ENCODE data around the gene ERI3.

ERI3 gene

GRCh38 chr1:44354840-44355581 lies at the start of gene ERI3:
Gene ERI3, minus strand, starts transcription at chr1:44355257. Its CDS starts 231 bp downstream, at chr1:44355026.
- DNase-seq, result peak; percentile 95 to 96

- no peak for DNase-seq
Measured at GRCh38 chr1:44401256-44402228, 46.5 kb upstream of the ERI3 start.

DNA sequence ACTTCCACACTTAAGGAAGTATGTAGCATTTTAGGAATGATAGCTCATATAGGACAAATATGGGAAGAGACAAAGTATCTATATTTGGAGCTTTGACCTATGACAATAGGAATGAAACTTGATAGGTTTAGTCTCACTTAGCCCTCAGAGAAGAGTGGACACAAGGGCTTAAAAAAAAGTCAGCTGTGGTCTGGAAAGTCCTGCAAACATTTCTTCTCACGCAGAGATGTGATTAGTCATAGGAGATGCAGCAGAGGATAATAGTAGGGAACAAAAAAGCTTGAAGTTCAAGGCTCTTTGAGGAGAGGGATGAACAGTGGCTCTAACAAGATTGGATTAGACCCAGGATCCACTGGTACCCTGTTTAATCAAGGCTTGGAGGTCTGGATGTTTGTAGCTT lies 35.2 kb upstream of the ERI3 start:
- no peak for DNase-seq

DNA sequence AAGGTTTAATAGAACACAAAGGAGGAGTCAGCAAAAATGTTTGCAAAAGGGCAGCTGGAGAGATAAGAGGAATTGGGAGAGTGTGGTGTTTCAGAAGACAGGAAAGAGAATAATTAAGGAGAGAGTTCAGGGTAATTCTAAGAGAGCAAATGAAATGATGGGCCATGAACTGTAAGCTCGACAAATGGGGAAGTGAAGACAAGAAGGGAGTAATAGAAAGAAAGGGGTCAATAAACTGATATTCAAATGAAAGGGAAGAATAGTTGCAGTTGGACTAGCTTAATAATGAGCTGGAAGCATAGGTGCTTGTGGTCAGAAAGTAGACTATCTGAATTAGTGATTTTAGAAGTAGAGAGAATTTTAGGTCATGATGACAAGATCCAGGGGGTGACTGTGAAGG lies 34.4 kb upstream of the ERI3 start:
- no peak for DNase-seq

GRCh38 chr1:44388551-44388950 lies 33.5 kb upstream of the ERI3 start:
- no peak for DNase-seq

- no peak for DNase-seq
Measured at GRCh38 chr1:44380666-44381177, 25.7 kb upstream of the ERI3 start.

DNA sequence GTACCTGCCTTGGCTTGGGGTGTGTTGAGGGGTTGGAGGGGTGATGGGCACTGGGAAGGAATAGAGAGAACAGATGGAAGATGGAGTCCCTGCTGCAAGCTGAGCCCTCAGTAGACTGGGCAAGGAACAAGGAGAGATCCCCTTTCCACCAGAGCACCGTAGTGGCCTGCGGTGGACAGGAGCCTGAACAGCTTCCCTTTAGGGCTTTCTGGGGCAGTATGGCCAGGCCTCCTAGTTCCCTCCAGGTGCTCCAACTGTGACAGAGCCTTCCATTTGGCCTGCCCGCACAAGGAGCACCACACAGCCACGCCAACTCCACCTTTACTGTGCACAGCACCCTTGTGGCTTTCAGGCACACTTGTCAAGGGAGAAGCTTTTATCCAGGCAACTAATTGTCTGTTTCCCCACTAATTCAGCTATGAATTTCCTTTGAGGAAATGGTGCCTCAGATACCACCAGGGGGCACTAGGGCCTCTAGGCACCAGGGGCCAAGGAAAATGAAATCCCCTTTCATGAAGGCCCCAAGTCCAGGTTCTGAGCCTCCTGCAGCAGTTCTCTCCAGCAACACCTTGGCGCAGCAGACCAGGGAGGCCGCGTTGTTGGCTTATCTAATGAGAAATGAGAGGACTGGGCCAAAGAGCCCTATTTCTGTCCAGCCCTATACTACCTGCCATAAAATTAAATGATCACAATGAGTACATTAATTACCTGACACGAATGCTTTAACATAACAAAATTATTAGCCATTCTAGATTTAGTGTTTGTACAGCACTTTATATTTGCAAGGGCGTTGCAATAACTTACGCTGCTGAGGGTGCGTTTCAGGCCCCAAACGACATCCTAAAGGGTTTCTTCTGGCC lies 23.1 kb upstream of the ERI3 start:
- DNase-seq, result peak; percentile 22 to 38

DNA sequence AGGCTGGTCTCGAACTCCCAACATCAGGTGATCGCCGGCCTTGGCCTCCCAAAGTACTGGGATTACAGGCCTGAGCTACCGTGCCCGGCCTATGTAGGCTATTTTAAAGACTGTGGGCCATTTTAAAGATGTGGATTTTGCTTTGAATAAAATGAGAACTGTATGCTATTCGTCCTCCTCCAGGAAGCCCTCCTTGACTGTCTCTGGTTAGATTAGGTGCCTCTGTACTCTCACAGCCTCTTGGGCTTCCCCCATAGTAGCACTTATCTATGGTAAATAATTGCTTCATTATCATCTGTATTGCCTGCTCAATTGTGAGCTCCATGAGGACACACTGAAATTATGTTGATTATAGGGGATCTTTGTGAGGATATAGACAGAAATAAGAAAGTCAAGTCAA lies 20.5 kb upstream of the ERI3 start:
- DNase-seq, result no peak

GRCh38 chr1:44371206-44371605 lies 16.1 kb upstream of the ERI3 start:
- no peak for DNase-seq

DNA sequence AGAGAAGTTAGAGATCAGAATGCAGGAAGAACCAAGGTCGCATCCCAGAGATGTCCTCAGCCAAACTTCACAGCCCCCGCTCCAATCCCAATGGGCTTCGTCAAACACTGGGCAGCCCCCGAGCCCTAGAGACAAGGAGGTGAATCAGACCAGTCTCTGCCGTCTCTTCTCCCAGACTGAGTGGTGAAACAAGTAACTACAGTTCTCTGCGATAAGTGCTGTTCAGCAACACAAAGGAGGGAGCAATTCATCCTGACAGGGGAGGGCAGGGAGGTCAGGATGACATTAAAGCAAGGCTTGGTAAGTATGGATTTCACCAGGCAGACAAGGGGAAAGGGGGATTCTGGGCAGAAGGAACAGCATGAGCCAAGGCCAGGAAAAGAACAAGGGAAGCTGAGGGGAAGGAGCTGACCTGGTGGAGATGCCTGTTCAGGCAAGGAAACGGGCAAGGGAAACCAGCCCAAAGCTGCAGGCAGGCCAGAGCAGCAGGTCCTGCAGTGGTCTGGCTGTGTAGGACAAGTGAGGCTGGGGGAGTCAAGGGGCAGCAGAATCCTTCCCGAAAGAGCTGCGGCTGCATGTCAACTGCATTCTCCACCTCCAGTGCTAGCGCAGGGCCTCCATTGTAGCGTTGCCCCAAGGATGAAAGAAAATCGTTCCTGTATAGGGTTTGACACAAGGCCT lies 13.6 kb upstream of the ERI3 start:
- no peak for DNase-seq

GRCh38 chr1:44367944-44368343 lies 12.9 kb upstream of the ERI3 start:
- no peak for DNase-seq

- no peak for DNase-seq
Measured at GRCh38 chr1:44366371-44366975, 11.4 kb upstream of the ERI3 start.

DNA sequence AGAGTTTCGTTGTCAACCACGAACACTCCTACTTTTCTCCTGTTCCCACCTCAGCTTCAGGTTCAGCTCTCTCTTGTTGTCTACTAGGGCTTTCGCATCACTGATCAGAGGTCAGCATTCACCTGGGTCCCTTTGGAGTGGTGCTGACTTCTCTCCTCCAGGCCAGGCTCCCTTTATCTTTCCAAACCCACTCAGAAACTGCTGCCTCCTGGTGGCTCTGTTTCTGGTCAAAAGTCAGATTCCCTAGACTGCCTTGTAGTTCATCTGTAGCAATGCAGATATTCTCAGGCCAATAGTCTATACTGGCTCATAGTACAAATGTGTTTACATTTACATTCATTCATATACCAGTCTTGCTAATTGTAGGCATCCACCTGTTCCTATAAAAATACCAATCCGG lies 6.4 kb upstream of the ERI3 start:
- DNase-seq, result no peak

- DNase-seq, result no peak
Measured at GRCh38 chr1:44359234-44359935, 4.3 kb upstream of the ERI3 start.

DNA sequence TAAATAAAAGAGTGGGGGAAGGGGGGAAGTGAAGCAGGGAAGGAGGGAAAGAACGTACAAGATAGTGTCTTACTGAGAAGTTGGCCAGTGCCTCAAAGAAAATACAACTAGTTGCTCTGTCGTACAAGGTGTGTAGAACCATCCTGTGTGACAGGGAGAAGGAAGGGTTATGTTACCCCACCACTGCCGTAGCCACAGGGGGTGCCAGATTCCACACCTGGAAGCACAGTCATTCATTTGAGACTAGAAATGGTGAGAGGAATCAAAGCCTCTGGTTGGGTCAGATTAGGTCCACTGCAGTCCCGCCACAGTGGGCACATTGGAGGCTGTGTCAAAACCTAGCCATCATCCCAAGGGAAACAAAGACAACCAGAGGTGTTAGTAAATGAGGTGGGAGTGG lies 2.7 kb upstream of the ERI3 start:
- DNase-seq, result no peak

DNA sequence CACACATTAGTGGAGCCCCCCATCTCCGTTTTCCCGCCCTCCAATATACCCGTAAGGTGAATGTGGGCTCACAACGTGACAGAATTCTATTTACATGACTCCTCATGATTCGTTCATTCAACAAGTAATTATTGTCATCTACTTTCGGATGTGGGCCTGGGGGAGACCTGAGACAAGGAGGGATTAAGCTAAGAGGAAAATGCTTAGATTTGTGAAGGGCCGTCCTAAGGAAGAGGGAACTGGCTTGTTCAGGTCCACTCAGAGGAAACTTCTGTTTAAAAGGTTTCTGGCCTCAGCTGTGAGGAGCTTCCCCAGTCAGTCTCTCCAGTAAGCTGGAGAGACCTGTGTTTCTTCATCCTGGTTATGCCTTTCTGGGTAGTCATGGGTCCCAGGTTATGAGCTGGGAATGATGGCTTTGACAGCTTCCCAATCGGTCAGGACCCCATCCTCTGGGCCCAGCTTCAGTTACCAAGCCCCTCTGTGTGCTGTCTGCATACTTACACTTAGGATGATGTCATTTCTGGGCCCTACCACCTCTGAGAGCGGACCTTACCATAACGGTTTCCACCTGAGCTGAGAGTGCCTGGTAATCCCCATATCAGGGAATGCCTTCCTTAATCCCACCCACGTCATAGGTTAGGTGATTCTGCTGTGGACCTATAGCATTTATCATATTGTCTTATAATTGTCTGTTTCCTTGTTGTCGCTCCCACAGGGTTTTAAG lies 687 bp upstream of the ERI3 start:
- DNase-seq, result no peak

- no peak for DNase-seq
Measured at GRCh38 chr1:44354268-44354839, 703 bp downstream of the ERI3 start.

DNA sequence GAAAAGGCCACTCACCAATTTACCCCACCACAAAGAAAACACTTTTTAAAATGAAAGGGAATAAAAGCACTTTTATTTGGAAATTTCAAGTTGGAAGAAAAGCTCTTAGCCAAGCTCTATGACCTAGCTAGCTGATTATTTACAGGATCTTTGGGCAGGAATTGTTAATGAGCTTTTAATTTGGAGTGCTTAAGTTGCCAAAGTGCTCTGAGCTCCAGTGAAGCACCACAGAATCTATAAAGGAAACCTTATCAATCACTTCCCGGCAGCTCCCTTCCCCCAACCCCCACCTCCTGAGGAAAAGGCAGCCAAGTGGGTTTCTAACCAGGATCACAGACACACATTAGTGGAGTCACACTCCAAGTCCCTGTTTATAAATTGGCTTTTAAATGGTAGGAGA lies 1.5 kb downstream of the ERI3 start:
- no peak for DNase-seq

GRCh38 chr1:44351289-44351688 lies 3.8 kb downstream of the ERI3 start:
- no peak for DNase-seq

- DNase-seq, result no peak
Measured at GRCh38 chr1:44348061-44348485, 7.0 kb downstream of the ERI3 start.

Measured in AML-193 (cell line).